ENCODE data around the gene SLC17A9.

The SLC17A9 gene

GRCh38 chr20:62980970-62981369 lies 28.5 kb downstream of the SLC17A9 start:
- DNase-seq (ENCODE audit: low read depth in 1 of 2, low spot score in 1 of 2), result peak in 1 of 2 donors; percentile 9

GRCh38 chr20:62982124-62983075 lies 29.9 kb downstream of the SLC17A9 start:
- no peak for DNase-seq (ENCODE audit: low read depth in 1 of 2, low spot score in 1 of 2)

- DNase-seq (ENCODE audit: low read depth in 1 of 2, low spot score in 1 of 2), result no peak
These were observed 30.7 kb downstream of the SLC17A9 start for GRCh38 chr20:62983210-62983609.

GRCh38 chr20:62984666-62985443 lies 32.3 kb downstream of the SLC17A9 start:
- no peak for DNase-seq (ENCODE audit: low read depth in 1 of 2, low spot score in 1 of 2)

- DNase-seq (ENCODE audit: low read depth in 1 of 2, low spot score in 1 of 2), result no peak
These were observed 32.9 kb downstream of the SLC17A9 start for GRCh38 chr20:62985444-62985778.

- no peak for DNase-seq (ENCODE audit: low read depth in 1 of 2, low spot score in 1 of 2)
These were observed 33.8 kb downstream of the SLC17A9 start for GRCh38 chr20:62986257-62986800.

- no peak for DNase-seq (ENCODE audit: low read depth in 1 of 2, low spot score in 1 of 2)
These were observed 34.6 kb downstream of the SLC17A9 start for GRCh38 chr20:62987114-62987513.

- no peak for DNase-seq (ENCODE audit: low read depth in 1 of 2, low spot score in 1 of 2)
These were observed 36.7 kb downstream of the SLC17A9 start for GRCh38 chr20:62989201-62989601.

GRCh38 chr20:62990306-62990825 lies 37.9 kb downstream of the SLC17A9 start:
- no peak for DNase-seq (ENCODE audit: low read depth in 1 of 2, low spot score in 1 of 2)

- DNase-seq (ENCODE audit: low read depth in 1 of 2, low spot score in 1 of 2), result no peak
These were observed 38.8 kb downstream of the SLC17A9 start for GRCh38 chr20:62991196-62991807.

GRCh38 chr20:62991863-62992262 lies 39.4 kb downstream of the SLC17A9 start:
- no peak for DNase-seq (ENCODE audit: low read depth in 1 of 2, low spot score in 1 of 2)

GRCh38 chr20:62993856-62994494 lies 41.5 kb downstream of the SLC17A9 start:
- no peak for DNase-seq (ENCODE audit: low read depth in 1 of 2, low spot score in 1 of 2)

GRCh38 chr20:62994869-62995281 lies 42.4 kb downstream of the SLC17A9 start:
- DNase-seq (ENCODE audit: low read depth in 1 of 2, low spot score in 1 of 2), result no peak

- no peak for DNase-seq (ENCODE audit: low read depth in 1 of 2, low spot score in 1 of 2)
These were observed 43.0 kb downstream of the SLC17A9 start for GRCh38 chr20:62995481-62995880.

GRCh38 chr20:62995898-62996595 lies 43.5 kb downstream of the SLC17A9 start:
- no peak for DNase-seq (ENCODE audit: low read depth in 1 of 2, low spot score in 1 of 2)

- DNase-seq (ENCODE audit: low read depth in 1 of 2, low spot score in 1 of 2), result no peak
These were observed 44.1 kb downstream of the SLC17A9 start for GRCh38 chr20:62996596-62996982.

- DNase-seq (ENCODE audit: low read depth in 1 of 2, low spot score in 1 of 2), result no peak
These were observed 45.0 kb downstream of the SLC17A9 start for GRCh38 chr20:62997417-62998035.

GRCh38 chr20:62998449-62998848 lies 45.9 kb downstream of the SLC17A9 start:
- DNase-seq (ENCODE audit: low read depth in 1 of 2, low spot score in 1 of 2), result no peak

- DNase-seq (ENCODE audit: low read depth in 1 of 2, low spot score in 1 of 2), result no peak
These were observed 47.1 kb downstream of the SLC17A9 start for GRCh38 chr20:62999580-62999979.

- DNase-seq (ENCODE audit: low read depth in 1 of 2, low spot score in 1 of 2), result no peak
These were observed 47.5 kb downstream of the SLC17A9 start for GRCh38 chr20:63000036-63000435.

All from activated T-helper 1 cell treated with anti-CD3 and anti-CD28 coated beads, Interleukin-2, amount 50 U/mL, for 16 hours (primary cell).